GM12875 (cell line): ENCODE results near the gene AGAP1.

Experiments used
- H3K4me3 ChIP-seq: one replicate; pipeline ENCODE4 v1.5.1; 2011; ENCODE audit warnings: low read depth, low read length, control low read depth
- TF ChIP-seq, protein P1 (sequence below): IDR thresholded peaks from 2 replicates; pipeline ENCODE4 v1.5.1; 2011; ENCODE audit warnings: low read depth, mild to moderate bottlenecking, control low read depth, inconsistent platforms, low read length, moderate library complexity, borderline replicate concordance; ENCODE audit not compliant: insufficient read depth

The AGAP1 gene

GRCh38 chr2:235876099-235876679 lies 382.3 kb downstream of the AGAP1 start:
- H3K4me3 ChIP-seq: no peak overlapping the region
- TF ChIP-seq, protein P1, sequence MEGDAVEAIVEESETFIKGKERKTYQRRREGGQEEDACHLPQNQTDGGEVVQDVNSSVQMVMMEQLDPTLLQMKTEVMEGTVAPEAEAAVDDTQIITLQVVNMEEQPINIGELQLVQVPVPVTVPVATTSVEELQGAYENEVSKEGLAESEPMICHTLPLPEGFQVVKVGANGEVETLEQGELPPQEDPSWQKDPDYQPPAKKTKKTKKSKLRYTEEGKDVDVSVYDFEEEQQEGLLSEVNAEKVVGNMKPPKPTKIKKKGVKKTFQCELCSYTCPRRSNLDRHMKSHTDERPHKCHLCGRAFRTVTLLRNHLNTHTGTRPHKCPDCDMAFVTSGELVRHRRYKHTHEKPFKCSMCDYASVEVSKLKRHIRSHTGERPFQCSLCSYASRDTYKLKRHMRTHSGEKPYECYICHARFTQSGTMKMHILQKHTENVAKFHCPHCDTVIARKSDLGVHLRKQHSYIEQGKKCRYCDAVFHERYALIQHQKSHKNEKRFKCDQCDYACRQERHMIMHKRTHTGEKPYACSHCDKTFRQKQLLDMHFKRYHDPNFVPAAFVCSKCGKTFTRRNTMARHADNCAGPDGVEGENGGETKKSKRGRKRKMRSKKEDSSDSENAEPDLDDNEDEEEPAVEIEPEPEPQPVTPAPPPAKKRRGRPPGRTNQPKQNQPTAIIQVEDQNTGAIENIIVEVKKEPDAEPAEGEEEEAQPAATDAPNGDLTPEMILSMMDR: no peak

- TF ChIP-seq, protein P1: no peak
- H3K4me3 ChIP-seq: no peak overlapping the region
These were observed 383.5 kb downstream of the AGAP1 start for GRCh38 chr2:235877275-235877802.

DNA sequence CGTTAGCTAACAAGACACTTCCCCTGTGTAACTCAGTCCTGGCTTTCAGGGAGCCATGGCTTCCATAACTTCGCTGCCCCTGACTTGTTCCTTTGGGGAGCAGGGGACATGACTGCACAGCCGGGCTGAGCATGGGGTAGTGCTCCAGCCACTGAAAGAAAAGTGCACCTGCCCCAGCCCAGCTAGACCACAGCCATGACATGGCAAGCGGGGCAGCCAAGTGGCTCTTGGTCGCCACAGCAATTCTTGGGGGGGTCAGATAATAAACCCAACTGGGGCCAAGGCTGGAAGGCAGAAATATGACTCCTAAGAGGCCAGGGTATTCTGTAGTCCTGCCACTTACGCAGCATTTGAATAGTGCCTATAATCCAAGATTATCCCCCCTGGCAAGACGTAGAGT lies 385.3 kb downstream of the AGAP1 start:
- TF ChIP-seq, protein P1: no peak

GRCh38 chr2:235883675-235884074 lies 389.8 kb downstream of the AGAP1 start:
- TF ChIP-seq, protein P1: no peak
- no peak overlapping the region for H3K4me3 ChIP-seq

More for the DNA sequence above, 385.3 kb downstream of the AGAP1 start:
- no peak overlapping the region for H3K4me3 ChIP-seq

DNA sequence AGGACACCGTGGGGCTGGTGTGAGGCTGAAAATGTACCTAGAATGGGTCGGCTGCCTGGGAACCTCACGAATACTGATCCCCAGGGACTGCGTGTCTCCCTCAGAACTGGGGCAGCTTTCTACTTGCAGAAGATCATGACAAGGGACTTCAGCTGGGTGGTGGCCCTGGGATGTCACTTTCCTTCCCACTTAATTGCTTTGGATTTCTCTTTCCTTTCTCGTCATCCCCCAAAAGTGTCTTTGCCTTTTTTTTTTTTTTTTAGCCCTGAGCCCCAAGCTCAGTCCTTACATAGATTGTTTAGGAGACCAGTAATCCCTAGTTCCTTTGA lies 395.4 kb downstream of the AGAP1 start:
- H3K4me3 ChIP-seq: no peak overlapping the region
- TF ChIP-seq, protein P1: no peak

- no peak overlapping the region for H3K4me3 ChIP-seq
- TF ChIP-seq, protein P1: no peak
These were observed 399.4 kb downstream of the AGAP1 start for GRCh38 chr2:235893129-235893698.

- H3K4me3 ChIP-seq: no peak overlapping the region
- TF ChIP-seq, protein P1: no peak
These were observed 401.0 kb downstream of the AGAP1 start for GRCh38 chr2:235894839-235895238.
